Panc1 (cell line): ENCODE data around the gene B3GALT5.

Source experiments
- POLR2AphosphoS5 ChIP-seq: IDR thresholded peaks from 2 replicates; pipeline ENCODE4 v1.6.1; 2012; ENCODE audit warnings: mild to moderate bottlenecking, low read depth, low read length, moderate library complexity
- SIN3A ChIP-seq: IDR thresholded peaks from 2 replicates; pipeline ENCODE4 v1.6.1; 2012; ENCODE audit warnings: low read depth, mild to moderate bottlenecking, low read length, moderate library complexity, borderline replicate concordance; ENCODE audit not compliant: insufficient read depth
- TCF7L2 ChIP-seq: IDR thresholded peaks from 2 replicates; pipeline ENCODE4 v1.6.1; 2011; ENCODE audit warnings: mild to moderate bottlenecking, low read depth, low read length, inconsistent platforms
- TF ChIP-seq, protein P1 (sequence below): fragments of 450-650 bp; IDR thresholded peaks from 2 replicates; pipeline ENCODE4 v1.5.1; 2017; ENCODE audit warnings: mild to moderate bottlenecking

DNA sequence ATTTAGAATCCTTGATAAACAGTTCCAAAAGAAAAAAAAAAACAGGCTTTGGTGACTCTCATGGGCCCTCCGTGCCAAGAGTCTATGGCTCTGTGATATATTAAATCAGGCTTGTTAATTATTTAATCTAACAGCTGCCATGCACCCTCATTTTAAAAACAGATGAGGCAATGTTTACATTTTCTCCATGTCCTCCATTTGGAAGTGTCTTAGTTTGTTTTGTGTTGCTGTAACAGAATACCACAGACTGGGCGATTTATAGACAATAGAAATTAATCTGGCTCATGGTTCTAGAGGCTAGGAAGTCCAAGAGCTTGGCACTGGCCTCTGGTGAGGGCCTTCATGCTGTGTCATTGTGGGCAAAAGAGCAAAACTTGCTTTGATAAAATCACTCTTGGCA is 58.0 kb downstream of the B3GALT5 start:
- TF ChIP-seq, protein P1, sequence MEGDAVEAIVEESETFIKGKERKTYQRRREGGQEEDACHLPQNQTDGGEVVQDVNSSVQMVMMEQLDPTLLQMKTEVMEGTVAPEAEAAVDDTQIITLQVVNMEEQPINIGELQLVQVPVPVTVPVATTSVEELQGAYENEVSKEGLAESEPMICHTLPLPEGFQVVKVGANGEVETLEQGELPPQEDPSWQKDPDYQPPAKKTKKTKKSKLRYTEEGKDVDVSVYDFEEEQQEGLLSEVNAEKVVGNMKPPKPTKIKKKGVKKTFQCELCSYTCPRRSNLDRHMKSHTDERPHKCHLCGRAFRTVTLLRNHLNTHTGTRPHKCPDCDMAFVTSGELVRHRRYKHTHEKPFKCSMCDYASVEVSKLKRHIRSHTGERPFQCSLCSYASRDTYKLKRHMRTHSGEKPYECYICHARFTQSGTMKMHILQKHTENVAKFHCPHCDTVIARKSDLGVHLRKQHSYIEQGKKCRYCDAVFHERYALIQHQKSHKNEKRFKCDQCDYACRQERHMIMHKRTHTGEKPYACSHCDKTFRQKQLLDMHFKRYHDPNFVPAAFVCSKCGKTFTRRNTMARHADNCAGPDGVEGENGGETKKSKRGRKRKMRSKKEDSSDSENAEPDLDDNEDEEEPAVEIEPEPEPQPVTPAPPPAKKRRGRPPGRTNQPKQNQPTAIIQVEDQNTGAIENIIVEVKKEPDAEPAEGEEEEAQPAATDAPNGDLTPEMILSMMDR, result no peak
- no peak for TF ChIP-seq SIN3A
- no peak for TF ChIP-seq POLR2AphosphoS5
- TF ChIP-seq TCF7L2, result no peak
